GM04504 (cell line): ENCODE results near the gene ZNF229.
"Not testable (repeated sequence)": the region's sequence is repeated elsewhere in the genome, so short reads cannot be mapped to it uniquely, and the experiment has no call there.

Experiments
- DNase-seq: peaks from one replicate; pipeline ENCODE4 v3.0.0-alpha.2; 2012; ENCODE audit warnings: low read depth

The ZNF229 gene

GRCh38 chr19:44447916-44448674 is at the start of gene ZNF229:
Gene ZNF229 (minus strand): TSS chr19:44448472. CDS start chr19:44442847, 5,625 bp downstream.
- peak; percentile 80 for DNase-seq

DNA sequence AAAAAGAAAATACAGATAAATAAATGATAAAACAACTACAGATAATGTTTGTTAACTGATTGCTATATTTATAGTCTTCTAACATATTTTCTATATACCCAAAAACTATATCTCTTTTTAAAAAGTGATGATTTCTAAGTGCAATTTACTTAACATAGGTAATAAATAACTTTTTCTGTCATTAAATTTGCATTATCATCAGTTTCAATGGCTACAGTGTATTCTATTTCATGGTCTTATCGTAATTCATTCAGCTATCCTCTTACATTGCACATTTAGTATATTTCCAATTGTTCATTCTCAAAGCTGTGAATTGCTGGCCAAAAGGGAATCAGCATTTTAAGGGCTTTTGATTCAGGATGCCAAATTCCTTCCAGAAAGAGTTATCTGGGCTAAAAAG is 48.4 kb upstream of the ZNF229 start:
- no peak for DNase-seq

DNA sequence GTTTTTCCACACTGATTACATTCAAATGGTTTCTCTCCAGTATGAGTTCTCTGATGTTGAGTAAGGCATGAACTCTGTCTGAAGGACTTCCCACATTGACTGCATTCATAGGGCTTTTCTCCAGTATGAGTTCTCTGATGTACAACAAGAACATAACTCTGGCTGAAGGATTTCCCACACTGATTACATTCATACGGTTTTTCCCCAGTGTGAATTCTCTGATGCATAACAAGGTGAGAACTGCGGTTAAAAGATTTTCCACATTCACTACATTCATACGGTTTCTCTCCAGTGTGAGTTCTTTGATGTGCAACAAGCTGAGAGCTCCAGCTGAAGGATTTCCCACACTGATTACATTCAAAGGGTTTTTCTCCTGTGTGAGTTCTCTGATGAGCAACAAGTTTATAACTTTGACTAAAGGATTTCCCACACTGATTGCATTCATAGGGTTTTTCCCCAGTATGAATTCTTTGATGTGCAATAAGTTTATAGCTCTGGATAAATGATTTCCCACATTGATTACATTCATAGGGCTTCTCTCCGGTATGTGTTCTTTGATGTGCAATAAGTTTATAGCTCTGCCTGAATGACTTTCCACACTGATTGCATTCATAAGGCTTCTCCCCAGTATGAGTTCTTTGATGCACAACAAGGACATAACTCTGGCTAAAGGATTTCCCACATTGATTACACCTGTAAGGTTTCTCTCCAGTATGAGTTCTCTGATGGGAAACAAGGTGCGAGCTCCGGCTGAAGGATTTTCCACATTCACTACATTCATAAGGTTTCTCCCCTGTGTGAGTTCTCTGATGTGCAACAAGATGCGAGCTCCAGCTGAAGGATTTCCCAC is 28.5 kb upstream of the ZNF229 start:
- no peak for DNase-seq

GRCh38 chr19:44468730-44469129 is 20.5 kb upstream of the ZNF229 start:
- not testable (repeated sequence) for DNase-seq

DNA sequence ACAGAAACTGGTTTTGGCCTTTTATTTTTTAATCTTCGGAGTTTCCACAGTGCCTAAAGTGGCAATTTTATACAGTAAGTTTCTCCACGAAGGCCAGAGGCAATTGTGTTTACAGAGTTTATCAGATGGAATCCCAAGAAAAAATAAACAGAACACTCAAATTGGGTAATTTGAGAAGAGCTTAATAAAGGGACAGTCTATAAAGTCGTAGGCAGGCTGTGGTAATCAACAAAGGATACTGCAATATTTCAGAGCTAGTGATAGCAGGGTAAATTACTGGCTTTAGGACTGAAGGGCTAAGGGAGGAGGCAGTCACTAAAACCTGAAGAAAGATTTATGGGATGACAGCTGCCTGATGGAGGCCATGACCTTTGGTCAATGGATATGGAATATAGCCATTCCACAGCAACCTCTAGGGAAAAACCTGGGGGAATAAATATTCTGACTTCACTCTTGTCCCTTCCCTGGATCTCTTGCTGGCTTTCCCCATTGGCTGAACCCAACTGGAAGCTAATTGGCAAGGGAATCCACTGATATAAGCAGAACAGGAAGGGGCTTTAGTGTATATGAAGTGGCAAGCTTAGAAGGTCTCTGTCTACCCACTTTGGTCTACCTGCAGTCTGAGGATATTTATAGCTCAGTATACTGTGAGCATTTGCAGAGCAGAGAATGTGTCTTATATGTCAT is 14.5 kb upstream of the ZNF229 start:
- not testable (repeated sequence) for DNase-seq

DNA sequence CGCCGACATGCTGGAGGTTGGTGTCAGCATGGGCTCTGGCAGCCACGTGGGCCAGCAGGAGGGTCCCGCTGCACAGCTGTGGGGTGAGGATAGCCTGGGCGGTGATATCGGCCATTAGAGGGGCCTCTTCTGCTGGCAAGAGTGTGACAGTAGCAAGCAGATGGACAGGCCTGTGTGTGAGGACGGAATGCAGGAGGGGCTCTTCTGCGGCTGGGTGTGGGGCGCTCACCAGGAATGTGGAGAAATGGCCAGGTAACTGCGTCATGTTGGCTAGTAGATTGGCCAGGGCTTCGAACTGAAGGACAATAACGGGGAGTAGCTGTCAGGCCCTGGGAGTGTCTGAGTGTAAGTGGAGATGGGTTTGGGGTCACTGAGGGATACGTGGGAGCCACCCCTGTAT is 7.7 kb upstream of the ZNF229 start:
- DNase-seq: not testable (repeated sequence)

DNA sequence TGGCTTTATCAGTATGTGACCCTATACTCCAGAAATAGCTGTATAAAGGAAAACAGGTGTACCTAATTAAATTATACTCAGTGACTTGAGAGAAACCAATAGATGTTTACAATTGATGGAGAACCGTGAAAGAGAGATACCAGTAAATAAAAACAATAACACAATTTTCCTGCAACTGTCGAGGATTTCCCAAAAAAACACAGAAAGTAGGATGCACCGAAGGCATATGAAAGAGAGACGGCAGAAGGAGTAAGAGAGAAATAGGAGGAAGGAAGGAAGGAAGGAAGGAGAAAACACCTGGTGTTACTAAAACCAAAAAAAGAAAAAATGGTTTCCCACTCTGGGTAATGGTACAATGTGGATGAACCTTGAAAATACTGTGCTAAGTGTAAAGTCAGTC is 6.8 kb upstream of the ZNF229 start:
- no peak for DNase-seq

DNA sequence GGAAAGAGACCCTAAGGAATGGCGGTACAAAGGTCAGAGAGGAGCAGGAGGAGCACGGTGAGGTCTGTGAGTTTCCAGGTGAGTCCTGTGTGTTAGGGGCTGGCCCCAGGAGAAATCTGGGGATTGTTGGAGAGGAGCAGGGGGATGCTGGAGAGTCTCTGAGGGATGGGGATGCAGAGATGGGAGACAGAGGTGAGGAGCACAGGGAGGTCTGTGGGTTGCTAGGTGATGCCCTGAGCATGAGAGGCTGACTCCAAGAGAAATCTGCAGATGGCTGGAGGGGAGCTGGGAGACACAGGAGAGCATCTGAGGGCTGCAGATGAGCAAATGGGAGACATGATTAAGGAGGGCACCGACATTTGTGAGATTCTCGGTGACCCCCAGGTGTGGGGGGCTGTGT is 4.1 kb upstream of the ZNF229 start:
- DNase-seq: no peak

- DNase-seq: no peak
Observed at GRCh38 chr19:44451687-44452086, 3.4 kb upstream of the ZNF229 start.

- no peak for DNase-seq
Observed at GRCh38 chr19:44438441-44438840, 9.8 kb downstream of the ZNF229 start.

DNA sequence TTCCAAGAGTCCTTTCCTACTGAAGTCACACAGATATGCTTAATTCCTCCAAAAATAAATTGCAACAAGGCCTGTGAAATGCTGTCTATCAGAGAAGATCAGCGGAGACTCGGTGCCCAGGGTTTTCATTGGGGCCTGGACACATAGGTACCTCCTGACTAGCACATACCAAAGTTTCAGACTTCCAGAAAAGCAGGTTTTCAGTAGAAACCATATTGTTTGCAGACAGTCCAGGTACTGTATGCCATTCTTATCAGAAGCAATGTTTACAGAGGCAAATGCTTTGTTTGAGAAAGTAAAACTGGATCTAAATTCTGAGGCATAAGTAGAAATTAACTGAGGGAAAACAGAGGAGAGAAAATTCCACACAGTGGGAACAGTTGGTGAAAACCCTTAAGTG is 12.8 kb downstream of the ZNF229 start:
- no peak for DNase-seq

GRCh38 chr19:44430956-44431355 is 17.3 kb downstream of the ZNF229 start:
- no peak for DNase-seq

GRCh38 chr19:44415553-44415952 is 32.7 kb downstream of the ZNF229 start:
- DNase-seq: not testable (repeated sequence)

DNA sequence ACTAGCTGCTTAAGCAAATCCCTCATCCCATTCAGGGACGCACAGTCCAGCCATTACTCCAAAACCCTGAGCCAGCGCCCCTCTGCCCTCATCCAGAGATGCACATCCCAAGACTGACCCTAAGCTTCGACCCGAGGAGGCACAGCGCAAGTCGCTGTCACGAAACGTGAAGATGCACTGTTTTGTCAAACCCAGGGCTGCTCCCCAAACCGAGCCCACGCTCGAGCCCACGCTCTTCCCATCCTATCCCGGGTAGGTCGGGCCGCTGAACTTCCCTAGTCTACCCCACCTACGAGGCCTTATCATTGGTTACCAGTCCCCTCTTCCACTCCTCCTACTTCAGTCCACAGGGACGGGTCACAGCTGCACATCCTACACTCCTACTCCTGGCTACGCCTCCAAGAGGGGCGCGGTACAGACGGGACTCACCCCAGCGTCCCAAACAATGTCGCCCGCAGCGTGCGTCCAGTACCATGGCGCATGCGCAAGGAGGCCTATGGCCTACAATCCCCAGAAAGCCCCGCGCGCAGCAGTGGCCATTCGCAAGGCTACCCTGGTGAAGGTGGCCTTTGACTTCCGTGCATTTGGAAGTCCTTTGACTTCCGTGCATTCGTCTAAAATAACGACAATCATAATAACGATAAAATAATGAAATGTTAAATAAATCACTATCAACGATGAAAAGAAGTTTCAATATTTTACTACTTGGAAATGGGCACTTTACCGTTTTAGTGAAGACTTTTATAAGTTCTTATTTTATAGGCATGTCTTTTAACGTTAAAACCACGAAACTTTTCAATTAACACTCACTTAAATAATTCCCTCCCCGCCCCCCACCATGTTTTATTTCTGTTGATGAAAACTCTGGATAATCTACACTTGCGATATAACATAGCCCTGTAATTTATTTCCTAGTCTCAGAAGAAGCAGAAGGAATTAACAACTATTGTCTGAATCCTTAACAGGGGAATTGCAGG is 46.8 kb downstream of the ZNF229 start, which contains the start of gene ZNF285:
TSS of gene ZNF285 (minus strand) at position 470 of the 977 bp plus-strand sequence. CDS start 4,395 bp downstream, outside the sequence.
- DNase-seq: peak; percentile 94

GRCh38 chr19:44389268-44389667 is 59.0 kb downstream of the ZNF229 start:
- DNase-seq: not testable (repeated sequence)
